Glutamatergic neuron (in vitro differentiated cells): Measurements from ENCODE around the gene ELF1. TPM values are rescaled to one million over a fixed set of nuclear protein-coding genes. Genes with fewer than 3 reads are reported as not detected.

Experiments used
- DNase-seq: peaks from one replicate; pipeline ENCODE4 v3.0.0; 2022
- H3K27ac Mint-ChIP-seq: one replicate; pipeline ENCODE4 v1.8.0; 2020; ENCODE audit warnings: mild to moderate bottlenecking, mixed read lengths, inconsistent platforms; ENCODE audit not compliant: unreplicated experiment
- H3K27me3 Mint-ChIP-seq: one replicate; pipeline ENCODE4 v1.8.0; 2020; ENCODE audit warnings: mild to moderate bottlenecking, moderate library complexity, mixed read lengths, inconsistent platforms; ENCODE audit not compliant: unreplicated experiment
- H3K36me3 Mint-ChIP-seq: one replicate; pipeline ENCODE4 v1.8.0; 2020; ENCODE audit warnings: mild to moderate bottlenecking, mixed read lengths, inconsistent platforms; ENCODE audit not compliant: unreplicated experiment
- H3K4me1 Mint-ChIP-seq: one replicate; pipeline ENCODE4 v1.8.0; 2020; ENCODE audit warnings: mild to moderate bottlenecking, low read depth, mixed read lengths, inconsistent platforms; ENCODE audit not compliant: unreplicated experiment
- H3K4me3 Mint-ChIP-seq: one replicate; pipeline ENCODE4 v1.8.0; 2020; ENCODE audit warnings: mild to moderate bottlenecking, mixed read lengths, inconsistent platforms; ENCODE audit not compliant: unreplicated experiment
- H3K9me3 Mint-ChIP-seq: one replicate; pipeline ENCODE4 v1.8.0; 2020; ENCODE audit warnings: mild to moderate bottlenecking, moderate library complexity, mixed read lengths, inconsistent platforms; ENCODE audit not compliant: unreplicated experiment
- total RNA-seq: library from RNA; stranded (reverse); fragmentation: NEBNext Ultra II Directional; extraction: Animal tissue kit (Norgen Biotek cat#: 25700); gene quantifications from one replicate; pipeline ENCODE4 v1.2.1, GENCODE V29; 2021; ENCODE audit not compliant: unreplicated experiment
- TF ChIP-seq, protein P1 (sequence below): fragments of 200-600 bp; sonication (generic); IDR thresholded peaks from one replicate; pipeline ENCODE4 v1.5.0; 2021; ENCODE audit not compliant: partially characterized antibody, unreplicated experiment

The ELF1 gene
- total RNA-seq, 1 donor from 2014 or later, result 9.8 TPM

DNA sequence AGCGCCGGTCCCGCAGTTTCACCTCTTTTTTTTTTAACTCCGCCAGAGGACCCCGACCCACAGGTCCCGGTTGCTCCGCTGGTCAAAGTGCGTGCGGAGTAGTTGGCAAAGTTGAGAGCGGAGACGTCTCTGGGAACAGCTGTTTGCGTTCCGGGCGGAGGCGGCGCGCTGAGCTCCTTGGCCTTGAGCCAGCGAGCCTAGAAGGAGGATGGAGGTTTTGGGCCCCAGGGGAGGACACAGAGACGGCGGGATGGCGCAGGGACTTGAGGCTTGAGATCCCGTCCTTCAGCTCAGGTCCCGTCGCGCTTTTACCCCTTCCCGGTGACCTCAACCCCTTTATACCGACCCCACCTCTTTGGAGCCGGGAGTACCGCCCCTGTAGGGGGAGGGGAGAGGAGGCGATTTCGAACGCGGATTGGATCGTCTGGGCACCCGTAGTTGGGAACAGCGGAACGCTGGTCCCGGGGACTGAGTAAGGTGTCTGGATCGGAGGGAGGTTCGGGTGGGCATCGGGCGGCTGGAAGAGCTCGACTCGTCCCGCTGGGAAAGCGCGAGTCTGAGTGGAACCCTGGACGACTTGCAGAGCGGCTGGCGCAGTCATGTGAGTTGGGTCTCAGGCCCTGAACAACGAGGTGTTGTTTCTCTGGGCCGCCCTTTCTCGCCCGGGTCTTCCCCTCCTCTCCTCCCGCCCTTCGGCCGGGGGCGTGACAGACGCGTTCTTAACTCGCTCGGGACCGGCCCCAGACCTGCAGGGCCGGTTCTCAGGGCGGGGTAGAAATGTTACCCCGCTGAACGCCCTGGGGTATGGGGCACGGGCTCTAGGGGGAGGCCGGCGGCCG is 42.2 kb upstream of the ELF1 start, which contains the start of gene WBP4:
WBP4 (plus strand) TSS at position 435 of the 839 bp plus-strand sequence; CDS start at position 600, 165 bp downstream.
- H3K36me3 Mint-ChIP-seq, result no peaks in the 10 kb centered on the region

DNA sequence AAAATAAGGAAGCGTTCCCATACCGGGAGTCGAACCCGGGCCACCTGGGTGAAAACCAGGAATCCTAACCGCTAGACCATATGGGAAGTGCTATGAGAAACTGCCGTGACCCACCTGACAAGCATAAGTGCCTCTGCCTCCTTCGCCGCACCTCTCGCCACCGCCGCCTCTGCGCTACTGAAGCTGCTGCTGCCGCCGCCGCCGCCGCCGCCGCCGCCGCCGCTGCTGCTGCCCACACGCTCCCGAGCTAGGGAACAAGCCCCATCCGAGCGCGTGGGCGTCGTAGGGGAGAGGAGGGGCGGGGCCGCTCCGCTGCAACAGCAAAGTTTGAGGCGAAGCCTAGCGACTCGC is 41.6 kb upstream of the ELF1 start:
- TF ChIP-seq, protein P1, sequence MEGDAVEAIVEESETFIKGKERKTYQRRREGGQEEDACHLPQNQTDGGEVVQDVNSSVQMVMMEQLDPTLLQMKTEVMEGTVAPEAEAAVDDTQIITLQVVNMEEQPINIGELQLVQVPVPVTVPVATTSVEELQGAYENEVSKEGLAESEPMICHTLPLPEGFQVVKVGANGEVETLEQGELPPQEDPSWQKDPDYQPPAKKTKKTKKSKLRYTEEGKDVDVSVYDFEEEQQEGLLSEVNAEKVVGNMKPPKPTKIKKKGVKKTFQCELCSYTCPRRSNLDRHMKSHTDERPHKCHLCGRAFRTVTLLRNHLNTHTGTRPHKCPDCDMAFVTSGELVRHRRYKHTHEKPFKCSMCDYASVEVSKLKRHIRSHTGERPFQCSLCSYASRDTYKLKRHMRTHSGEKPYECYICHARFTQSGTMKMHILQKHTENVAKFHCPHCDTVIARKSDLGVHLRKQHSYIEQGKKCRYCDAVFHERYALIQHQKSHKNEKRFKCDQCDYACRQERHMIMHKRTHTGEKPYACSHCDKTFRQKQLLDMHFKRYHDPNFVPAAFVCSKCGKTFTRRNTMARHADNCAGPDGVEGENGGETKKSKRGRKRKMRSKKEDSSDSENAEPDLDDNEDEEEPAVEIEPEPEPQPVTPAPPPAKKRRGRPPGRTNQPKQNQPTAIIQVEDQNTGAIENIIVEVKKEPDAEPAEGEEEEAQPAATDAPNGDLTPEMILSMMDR, result no peak
- peak overlapping the region; percentile 93 for H3K27ac Mint-ChIP-seq
- peak; percentile 80 for DNase-seq
- H3K4me1 Mint-ChIP-seq, result peaks cover 12% of the 10 kb centered on the region
- H3K36me3 Mint-ChIP-seq, result no peaks in the 10 kb centered on the region
- H3K9me3 Mint-ChIP-seq, result peaks cover 26% of the 10 kb centered on the region
- peak overlapping the region; percentile 98 for H3K4me3 Mint-ChIP-seq
- peaks cover 21% of the 10 kb centered on the region for H3K27me3 Mint-ChIP-seq

More for the DNA sequence above, 42.2 kb upstream of the ELF1 start, which contains the start of gene WBP4:
- H3K27me3 Mint-ChIP-seq, result peaks cover 21% of the 10 kb centered on the region
- H3K27ac Mint-ChIP-seq, result peak within 1 kb of the TSS; percentile 93
- TF ChIP-seq, protein P1, result no peak
- peak; percentile 95 for DNase-seq
- H3K4me3 Mint-ChIP-seq, result peak within 1 kb of the TSS; percentile 98
- peaks cover 12% of the 10 kb centered on the region for H3K4me1 Mint-ChIP-seq
- peaks cover 26% of the 10 kb centered on the region for H3K9me3 Mint-ChIP-seq

DNA sequence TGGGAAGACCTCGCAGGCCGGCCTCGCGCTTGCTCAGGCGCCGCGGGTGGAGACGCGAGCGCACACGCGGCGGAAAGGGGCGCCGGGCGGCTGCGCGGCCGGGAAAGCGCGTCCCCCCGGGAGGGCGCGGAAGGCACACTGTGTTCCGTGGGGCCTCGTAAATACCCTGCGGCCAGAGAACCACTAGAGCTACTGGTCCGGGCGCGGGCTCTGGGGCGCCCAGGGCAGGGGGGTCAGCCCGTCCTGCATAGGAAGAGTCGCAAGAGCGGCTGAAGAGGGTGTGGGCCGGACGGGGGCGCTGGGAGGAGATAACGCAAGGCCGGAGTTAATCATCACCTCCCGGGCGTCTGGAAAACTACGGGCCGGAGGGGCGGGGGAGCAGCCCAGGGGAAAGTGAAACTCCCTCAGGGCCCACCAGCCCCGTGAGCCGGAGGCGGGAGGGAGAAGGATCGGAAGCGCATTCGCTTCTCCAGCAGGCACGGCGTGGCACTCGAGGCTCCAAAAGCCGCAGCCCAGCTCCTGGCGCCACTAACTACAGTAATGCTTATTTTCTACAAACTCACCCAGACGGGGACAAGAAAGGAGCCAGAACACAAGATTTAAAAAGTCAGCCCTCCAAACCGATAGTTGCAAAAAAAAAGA is 41.1 kb upstream of the ELF1 start:
- H3K36me3 Mint-ChIP-seq, result no peaks in the 10 kb centered on the region
- peaks cover 27% of the 10 kb centered on the region for H3K9me3 Mint-ChIP-seq
- peak overlapping the region; percentile 93 for H3K27ac Mint-ChIP-seq
- peaks cover 21% of the 10 kb centered on the region for H3K27me3 Mint-ChIP-seq
- peak; percentile 89 for DNase-seq
- TF ChIP-seq, protein P1, result no peak
- H3K4me3 Mint-ChIP-seq, result peak overlapping the region; percentile 98
- peaks cover 12% of the 10 kb centered on the region for H3K4me1 Mint-ChIP-seq

DNA sequence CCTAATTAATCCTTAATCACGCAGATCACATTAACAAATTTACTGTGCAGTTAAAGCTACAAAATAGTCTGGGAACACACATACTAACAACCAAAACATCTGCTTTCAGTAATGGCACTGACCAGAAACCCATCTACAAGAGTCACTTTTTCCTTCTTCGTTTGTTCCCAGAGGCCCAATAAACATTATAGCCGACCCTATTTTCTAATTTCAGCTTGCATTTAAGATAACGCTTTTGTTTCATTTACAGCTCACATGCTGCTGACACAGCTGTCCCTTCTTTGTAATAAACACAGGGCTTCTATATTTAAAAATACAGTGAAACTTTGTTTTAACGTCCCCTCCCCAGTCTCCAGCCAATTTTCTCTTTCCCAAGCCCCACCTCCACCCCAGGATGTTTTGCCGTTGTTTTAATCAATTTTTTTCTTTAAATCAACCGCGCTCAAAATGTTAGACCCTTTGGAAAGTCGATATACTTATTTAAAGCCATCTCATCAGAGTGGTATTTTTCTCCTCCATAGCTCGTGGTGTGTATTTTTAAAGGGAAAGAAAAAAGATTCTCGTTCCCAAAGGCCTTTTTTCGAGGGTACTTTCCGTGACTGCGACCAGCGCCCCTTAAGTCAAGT is 40.5 kb upstream of the ELF1 start:
- H3K36me3 Mint-ChIP-seq, result no peaks in the 10 kb centered on the region
- no peak for DNase-seq
- peak overlapping the region; percentile 98 for H3K4me3 Mint-ChIP-seq
- H3K27me3 Mint-ChIP-seq, result peaks cover 21% of the 10 kb centered on the region
- peak overlapping the region; percentile 91 for H3K27ac Mint-ChIP-seq
- H3K9me3 Mint-ChIP-seq, result peaks cover 29% of the 10 kb centered on the region
- TF ChIP-seq, protein P1, result no peak
- peaks cover 12% of the 10 kb centered on the region for H3K4me1 Mint-ChIP-seq
